Activated CD8-positive, alpha-beta memory T cell treated with anti-CD3 and anti-CD28 coated beads for 48 hours (primary cell): ENCODE measurements around the gene MEAF6.

Experiments
- DNase-seq, 3 experiments: peaks; one replicate each; pipeline ENCODE4 v3.0.0-alpha.2; 2020; ENCODE audit warnings: low read depth in 2 of 3, low spot score in 2 of 3

MEAF6 gene

DNA sequence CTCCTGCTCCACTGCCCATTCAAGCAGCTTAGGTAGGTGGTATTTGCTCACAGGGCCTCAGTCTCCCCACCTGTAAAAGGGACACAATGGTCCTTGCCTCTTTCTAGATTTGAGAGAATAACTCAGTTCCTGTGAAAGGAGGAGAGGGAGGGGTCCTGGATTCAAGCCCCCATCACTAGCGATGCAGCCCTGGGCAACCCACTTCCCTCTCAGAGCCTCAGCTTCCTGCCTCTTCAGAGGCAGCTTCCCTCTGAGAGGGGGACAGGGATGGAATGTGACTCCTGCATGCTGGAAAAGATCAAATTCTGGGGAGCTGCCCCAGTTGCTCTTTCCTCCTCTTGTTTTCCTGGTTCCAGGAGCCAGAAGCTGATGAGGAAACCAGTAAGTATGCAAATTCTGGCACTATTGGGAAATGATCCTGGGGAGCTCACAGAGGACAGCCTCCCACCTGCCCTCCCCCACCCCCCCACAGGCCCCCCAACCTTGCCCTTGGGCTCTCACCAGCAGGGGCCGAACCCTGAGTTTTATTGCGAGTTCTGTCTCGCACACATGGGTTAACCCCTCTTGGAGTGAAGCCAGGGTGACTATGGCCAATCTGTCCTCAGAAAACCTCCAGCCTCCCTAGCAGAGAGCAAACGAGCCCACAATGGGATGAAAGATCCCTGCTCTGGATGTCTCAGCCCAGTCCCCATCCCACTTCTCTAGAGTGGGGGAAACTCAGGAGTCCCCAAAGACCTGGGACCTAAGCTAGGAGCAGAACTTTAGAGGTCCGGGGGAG lies 28.5 kb downstream of the MEAF6 start:
- DNase-seq = no peak

DNA sequence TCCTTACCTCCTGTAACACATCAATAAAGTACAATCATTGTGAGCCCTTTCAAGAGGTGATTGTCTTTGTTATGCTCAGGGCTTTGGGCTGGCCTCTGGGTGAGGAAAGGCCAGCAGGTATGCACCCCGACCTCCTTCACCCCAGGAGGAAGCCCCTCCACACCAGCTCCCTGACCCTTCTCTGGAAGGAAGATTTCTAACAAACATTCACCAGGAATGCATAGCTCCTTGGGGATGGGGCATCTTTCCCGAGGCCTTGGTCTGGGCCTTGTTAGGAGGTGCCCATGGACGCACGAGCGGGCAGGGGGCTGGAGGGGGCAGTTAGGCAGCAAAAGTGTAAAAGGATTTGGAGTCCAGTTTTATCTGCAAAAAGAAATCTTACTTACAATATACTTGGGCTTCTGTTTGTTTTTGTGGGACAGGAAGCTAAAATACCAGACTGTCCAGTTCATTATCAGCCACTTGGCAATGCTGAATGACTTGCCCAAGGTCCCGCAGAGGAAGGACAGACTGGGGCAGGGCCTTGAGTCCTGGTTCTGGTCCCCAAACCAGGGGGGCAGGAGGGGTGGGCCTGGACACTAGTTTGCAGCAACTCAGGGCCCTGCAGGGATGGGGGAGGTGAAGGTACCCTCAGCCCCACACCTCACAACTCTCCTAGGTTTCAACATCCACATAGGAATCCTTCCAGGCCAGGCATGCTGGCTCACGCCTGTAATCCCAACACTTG lies 30.1 kb downstream of the MEAF6 start:
- DNase-seq = no peak

DNA sequence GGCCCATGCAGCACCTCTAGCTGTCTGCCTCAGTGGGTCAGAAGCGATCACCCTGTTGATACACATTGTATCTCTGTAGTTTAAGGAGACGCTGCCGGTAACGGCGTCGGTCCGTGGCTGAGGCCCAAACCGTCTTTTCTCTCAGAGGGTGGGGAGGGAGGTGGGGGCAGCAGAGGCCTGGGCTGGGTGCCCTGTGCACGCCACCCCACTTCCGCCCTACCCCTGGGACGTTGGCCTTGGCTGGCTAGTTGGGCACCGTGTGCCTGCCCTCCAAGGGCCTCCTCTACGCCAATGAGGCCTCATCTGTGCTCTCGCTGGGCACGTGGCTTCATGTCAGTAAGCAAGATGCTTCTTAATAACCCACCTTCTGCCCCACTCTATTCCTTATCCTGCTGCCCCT lies 30.8 kb downstream of the MEAF6 start:
- DNase-seq = no peak

DNA sequence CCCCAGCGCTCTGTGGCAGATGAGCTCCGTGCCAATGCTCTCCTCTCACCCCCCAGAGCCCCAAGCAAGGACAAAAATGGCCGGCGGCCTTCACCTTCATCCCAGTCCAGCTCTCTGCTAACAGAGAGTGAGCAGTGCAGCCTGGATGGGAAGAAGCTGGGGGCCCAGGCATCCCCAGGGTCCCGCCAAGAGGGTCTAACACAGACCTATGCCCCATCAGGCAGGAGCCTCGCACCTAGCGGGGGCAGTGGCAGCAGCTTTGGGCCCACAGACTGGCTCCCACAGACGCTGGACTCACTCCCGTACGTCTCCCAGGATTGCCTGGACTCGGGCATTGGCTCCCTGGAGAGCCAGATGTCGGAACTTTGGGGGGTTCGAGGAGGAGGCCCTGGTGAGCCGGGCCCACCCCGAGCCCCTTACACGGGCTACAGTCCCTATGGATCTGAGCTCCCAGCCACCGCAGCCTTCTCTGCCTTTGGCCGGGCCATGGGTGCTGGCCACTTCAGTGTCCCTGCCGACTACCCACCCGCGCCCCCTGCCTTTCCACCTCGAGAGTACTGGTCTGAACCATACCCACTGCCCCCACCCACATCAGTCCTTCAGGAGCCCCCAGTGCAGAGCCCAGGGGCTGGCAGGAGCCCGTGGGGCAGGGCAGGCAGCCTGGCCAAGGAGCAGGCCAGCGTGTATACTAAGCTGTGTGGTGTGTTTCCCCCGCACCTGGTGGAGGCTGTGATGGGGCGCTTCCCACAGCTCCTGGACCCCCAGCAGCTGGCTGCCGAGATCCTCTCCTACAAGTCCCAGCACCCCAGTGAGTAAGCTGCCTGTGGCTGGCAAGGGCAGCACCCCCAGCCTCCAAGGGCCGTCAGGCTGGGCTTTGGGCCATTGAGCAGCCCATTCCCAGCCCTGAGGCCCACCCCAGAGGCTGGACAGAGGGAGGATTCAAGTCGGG lies 31.5 kb downstream of the MEAF6 start:
- no peak for DNase-seq

- no peak for DNase-seq
Observed at GRCh38 chr1:37482004-37482785, 32.4 kb downstream of the MEAF6 start.

GRCh38 chr1:37481289-37482003 lies 33.1 kb downstream of the MEAF6 start:
- DNase-seq = no peak

DNA sequence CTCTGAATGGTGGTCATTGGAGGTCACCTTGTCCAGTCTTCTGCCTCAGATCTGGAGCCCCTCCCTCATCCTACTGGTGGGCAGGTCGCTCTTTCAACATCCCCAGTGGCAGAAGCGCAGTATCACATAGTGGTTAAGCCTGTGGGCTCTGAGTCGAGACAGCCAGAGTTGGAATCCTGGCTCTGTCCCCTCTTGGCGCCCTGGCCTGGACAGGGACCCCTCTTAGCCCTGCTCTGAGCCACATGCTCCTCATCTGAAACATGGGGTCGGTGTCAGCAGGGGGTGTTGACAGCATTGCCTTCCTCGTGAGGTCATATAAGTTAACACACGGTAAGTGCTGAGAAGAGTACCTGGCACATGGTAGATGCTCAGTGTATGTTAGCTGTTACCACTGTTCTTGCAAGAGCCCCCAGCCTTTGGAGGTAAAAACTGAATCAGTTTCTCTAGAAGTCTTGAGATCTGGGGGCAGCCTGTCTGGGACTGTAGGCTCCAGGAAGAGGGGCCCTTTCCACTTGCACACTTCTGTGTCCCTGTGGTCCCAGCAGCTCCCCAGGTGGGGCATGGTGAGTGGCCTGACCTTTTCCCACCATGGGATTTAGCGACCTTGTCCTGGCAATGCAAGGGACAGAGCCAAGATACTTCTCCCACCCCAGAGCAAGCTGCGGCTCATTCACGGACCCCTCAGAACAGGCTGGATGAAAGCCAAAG lies 33.8 kb downstream of the MEAF6 start:
- DNase-seq = no peak

GRCh38 chr1:37480125-37480466 lies 34.5 kb downstream of the MEAF6 start:
- no peak for DNase-seq

GRCh38 chr1:37479255-37480124 lies 35.1 kb downstream of the MEAF6 start:
- peak; percentile 64 to 87 (median 73) for DNase-seq

DNA sequence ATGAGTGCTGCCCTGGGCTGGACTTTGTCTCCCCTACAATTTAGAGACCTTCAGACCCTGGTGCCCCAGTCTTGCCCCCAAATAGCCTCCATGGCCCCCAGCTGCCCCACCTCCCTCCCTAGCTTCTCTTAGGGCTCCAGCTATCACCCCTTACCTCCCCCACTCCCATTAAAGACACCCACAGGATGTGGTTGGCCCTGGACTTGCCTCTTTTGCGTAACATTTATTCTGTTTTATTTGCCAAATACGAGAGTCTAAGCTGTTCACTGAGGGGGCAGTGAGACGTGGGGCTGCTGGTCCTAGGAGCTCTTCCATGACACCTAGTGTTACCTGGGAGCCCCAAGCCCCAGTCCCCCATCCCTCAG lies 35.7 kb downstream of the MEAF6 start:
- no peak for DNase-seq

DNA sequence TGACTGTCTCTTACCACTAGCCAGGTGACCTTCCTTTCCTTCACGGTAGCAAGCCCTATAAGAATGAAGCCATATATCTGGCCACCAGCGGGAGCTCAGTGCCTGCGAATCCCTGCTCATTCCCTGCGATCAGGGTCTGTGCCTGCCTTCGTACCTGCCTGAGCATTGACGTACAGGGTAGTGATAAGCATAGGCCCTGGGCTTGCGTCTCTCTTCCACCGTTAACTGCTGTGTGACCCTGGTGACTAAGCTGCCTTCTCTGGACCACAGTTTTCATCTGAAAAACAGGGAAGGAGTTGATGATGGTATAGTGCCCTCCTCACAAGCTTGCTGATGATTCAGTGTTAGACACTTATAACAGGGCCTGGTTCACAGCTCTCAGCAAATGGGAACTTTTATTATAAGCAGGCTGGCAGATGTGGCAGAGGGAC lies 36.1 kb downstream of the MEAF6 start:
- DNase-seq = no peak

DNA sequence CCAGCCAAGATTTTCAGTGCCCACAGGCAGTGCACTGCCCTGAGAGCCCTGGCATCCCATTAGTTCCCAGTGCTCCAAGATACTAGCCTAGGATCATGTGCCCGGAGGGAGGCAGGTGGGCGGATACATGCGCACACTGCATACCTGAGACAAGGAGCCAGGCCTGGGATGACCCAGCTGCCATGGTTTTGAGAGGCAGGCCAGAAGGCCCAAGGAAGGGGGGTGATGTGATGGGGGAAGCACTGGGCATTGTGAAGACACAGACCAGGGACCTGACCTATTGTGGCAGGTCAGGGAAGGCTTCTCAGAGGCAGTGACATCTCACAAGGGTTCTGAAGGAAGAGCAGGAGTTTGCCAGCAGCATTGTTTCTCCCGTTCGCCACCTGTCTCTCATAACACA lies 36.6 kb downstream of the MEAF6 start:
- no peak for DNase-seq

GRCh38 chr1:37477198-37477931 lies 37.2 kb downstream of the MEAF6 start:
- DNase-seq = peak; percentile 55 to 72 (median 60)

GRCh38 chr1:37476460-37477197 lies 37.9 kb downstream of the MEAF6 start:
- no peak for DNase-seq

DNA sequence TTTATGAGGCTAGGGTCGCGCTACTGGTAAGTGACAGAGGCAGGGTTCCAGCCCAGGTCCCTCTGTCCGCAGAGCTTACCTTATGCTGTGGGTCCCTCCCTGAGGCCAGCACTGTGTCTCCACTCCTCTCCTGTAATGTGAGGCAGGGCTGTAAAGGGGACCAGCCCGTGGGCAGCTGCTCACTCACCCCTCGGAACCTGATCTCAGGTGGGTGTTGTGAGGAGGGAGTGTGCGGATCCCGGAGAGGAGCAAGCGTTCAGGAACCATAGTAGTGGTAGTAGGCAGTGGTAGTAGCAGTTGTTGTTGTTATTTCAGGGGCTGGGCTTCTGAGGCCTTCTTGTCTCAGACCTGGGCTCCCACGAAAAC lies 38.5 kb downstream of the MEAF6 start:
- no peak for DNase-seq

DNA sequence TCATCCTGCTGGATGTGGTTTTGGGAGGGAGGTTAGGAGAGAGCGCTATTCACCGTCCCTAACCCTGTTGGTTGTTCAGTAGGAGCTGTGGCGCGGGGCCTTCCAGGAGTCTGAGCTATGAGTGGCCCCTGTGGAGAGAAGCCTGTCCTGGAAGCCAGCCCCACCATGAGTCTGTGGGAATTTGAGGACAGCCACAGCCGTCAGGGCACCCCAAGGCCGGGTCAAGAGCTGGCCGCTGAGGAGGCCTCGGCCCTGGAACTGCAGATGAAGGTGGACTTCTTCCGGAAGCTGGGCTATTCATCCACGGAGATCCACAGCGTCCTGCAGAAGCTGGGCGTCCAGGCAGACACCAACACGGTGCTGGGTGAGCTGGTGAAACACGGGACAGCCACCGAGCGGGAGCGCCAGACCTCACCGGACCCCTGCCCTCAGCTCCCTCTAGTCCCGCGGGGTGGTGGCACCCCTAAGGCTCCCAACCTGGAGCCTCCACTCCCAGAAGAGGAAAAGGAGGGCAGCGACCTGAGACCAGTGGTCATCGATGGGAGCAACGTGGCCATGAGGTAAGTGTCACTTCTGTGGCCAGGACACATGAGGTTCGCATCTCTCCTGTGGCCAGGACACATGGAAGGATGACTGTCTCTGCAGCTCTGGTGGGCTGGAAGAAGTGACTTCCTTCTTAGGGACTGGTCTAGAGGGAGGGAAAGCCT lies 39.0 kb downstream of the MEAF6 start:
- DNase-seq = no peak
